ENCODE measurements around the gene TTC12. TPM values are rescaled to one million over a fixed set of nuclear protein-coding genes. Genes with fewer than 3 reads are reported as not detected.

The TTC12 gene
- total and polyA plus RNA-seq, 2 of the 8 experiments (the other 6 are each of a cell fraction or from before 2014, with no cell fraction given) = 4.7 to 9.0 TPM

DNA sequence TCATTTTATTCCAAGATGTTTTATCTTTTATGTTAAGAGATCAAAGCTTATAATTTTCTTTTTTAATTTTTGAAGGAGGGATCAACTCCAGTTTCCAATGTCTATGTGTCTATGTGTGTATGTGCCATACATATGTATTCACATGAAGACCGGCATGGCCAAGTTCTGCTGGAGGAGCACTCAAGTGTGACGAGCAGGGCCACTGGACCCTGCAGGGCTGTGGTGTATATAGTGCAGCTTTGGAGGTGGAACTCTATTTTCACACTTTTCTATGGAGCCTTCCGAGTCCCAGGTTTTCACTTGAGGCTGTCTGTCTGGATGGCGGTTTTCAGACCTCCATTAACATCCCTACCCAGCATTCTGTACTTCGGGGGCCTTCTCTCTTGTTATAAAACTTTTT, 36.5 kb upstream of the TTC12 start:
- H3K4me2 ChIP-seq (ENCODE audit: insufficient read depth in 1 of 2, low read depth in 2 of 2, low read length in 2 of 2) = no peak overlapping the region
- no peak overlapping the region for H2BK15ac ChIP-seq (ENCODE audit: low read length)
- H3K56ac ChIP-seq (replicated peaks; ENCODE audit: insufficient read length, low read depth, low read length) = no peak overlapping the region
- no peak overlapping the region for H3K27ac ChIP-seq (ENCODE audit: low read depth, low read length)
- H4K8ac ChIP-seq (ENCODE audit: extremely low read depth, insufficient read depth, low read length) = no peak overlapping the region; the same call in 1 of the 2 replicates
- no peak overlapping the region for H3K9ac ChIP-seq (replicated peaks in 1 of 4; ENCODE audit: extremely low read depth in 1 of 4, low read depth in 3 of 4, low read length in 3 of 4)
- H3K9me3 ChIP-seq (ENCODE audit: insufficient read depth in 2 of 2, low read depth in 1 of 2, low read length in 1 of 2) = no peaks in the 10 kb centered on the region
- no peaks in the 10 kb centered on the region for H3K27me3 ChIP-seq (replicated peaks in 1 of 4; ENCODE audit: control insufficient read depth in 3 of 4, extremely low read depth in 1 of 4, insufficient read depth in 3 of 4, low read length in 3 of 4)
- FAIRE-seq (no peak), DNase-seq (ENCODE audit: low read depth in 1 of 2, low spot score in 2 of 2) (no peak)
- no peaks in the 10 kb centered on the region for H4K20me1 ChIP-seq (replicated peaks in 1 of 2; ENCODE audit: control insufficient read depth in 1 of 2, insufficient read depth in 2 of 2, low read length in 2 of 2)
- no peaks in the 10 kb centered on the region for H3K79me1 ChIP-seq (ENCODE audit: low read depth, low read length)
- H2AFZ ChIP-seq (ENCODE audit: low read length) = no peak overlapping the region
- no peak overlapping the region for H2BK120ac ChIP-seq (replicated peaks; ENCODE audit: low read depth, low read length)
- no peaks in the 10 kb centered on the region for H3K36me3 ChIP-seq (ENCODE audit: control insufficient read depth in 2 of 4, insufficient read depth in 4 of 4, low read length in 3 of 4)
- no peak overlapping the region for H2BK5ac ChIP-seq (ENCODE audit: low read depth, low read length)
- CTCF ChIA-PET (ENCODE audit: partially characterized antibody) = no interaction called here
- H3K23ac ChIP-seq (ENCODE audit: insufficient read length) = no peak overlapping the region
- H2BK12ac ChIP-seq (ENCODE audit: low read depth, low read length) = no peak overlapping the region
- H3K4me1 ChIP-seq (replicated peaks in 1 of 4; ENCODE audit: control insufficient read depth in 3 of 4, insufficient read depth in 4 of 4, low read length in 3 of 4) = no peaks in the 10 kb centered on the region
- H2AK5ac ChIP-seq (ENCODE audit: low read depth, low read length) = no peak overlapping the region
- H4K91ac ChIP-seq (replicated peaks; ENCODE audit: insufficient read length, low read length) = no peak overlapping the region
- H3K4me3 ChIP-seq (ENCODE audit: extremely low read depth in 1 of 4, insufficient read depth in 2 of 4, low read depth in 3 of 4, low read length in 4 of 4) = no peak overlapping the region
- no peaks in the 10 kb centered on the region for H3K23me2 ChIP-seq (ENCODE audit: low read depth, low read length)
- 94% methylated on average over 5 of the region's 5 CpGs; no CpG with 5 or more reads in 1 of the 2 experiments for WGBS, 2 experiments (ENCODE audit: extremely low coverage in 1 of 2, insufficient coverage in 1 of 2, insufficient read length in 1 of 2, insufficient replicate concordance in 2 of 2, low coverage in 1 of 2, low lambda C conversion rate in 2 of 2, missing lambda C conversion rate in 1 of 2)
- H3K14ac ChIP-seq (ENCODE audit: insufficient read length) = no peak overlapping the region
- H4K5ac ChIP-seq (ENCODE audit: insufficient read length, low read depth, low read length) = no peak overlapping the region
- H3K18ac ChIP-seq (ENCODE audit: extremely low read depth, low read length) = no peak overlapping the region
- POLR2A ChIA-PET (ENCODE audit: partially characterized antibody) = no interaction called here
- no peak overlapping the region for H2BK20ac ChIP-seq (ENCODE audit: low read length)
- no peaks in the 10 kb centered on the region for H3K79me2 ChIP-seq (ENCODE audit: control insufficient read depth in 1 of 2, insufficient read depth in 2 of 2, low read length in 2 of 2)
- H3K4ac ChIP-seq (replicated peaks; ENCODE audit: insufficient read length, low read depth, low read length) = no peak overlapping the region
- TF ChIP-seq BRCA1 (IDR thresholded peaks at IDR 0.05; ENCODE audit: low read depth, low read length) (no peak), YY1 (IDR thresholded peaks at IDR 0.05; ENCODE audit: low read depth, low read length) (no peak), USF2 (IDR thresholded peaks at IDR 0.05; ENCODE audit: low read length) (no peak), EGR1 (IDR thresholded peaks at IDR 0.05; ENCODE audit: borderline replicate concordance, low read depth, low read length) (no peak), SIN3A (conservative IDR thresholded peaks at IDR 0.05 in 1 of 2, IDR thresholded peaks at IDR 0.05 in 1 of 2; ENCODE audit: low read depth in 1 of 2, low read length in 2 of 2) (no peak), CTBP2 (IDR thresholded peaks at IDR 0.05; ENCODE audit: borderline replicate concordance, insufficient read depth, insufficient read length, low read length) (no peak), RXRA (IDR thresholded peaks at IDR 0.05; ENCODE audit: insufficient read depth, low read depth, low read length) (no peak), HDAC2 (IDR thresholded peaks at IDR 0.05; ENCODE audit: borderline replicate concordance in 1 of 2, low read depth in 2 of 2, low read length in 2 of 2) (no peak), EP300 (IDR thresholded peaks at IDR 0.05; ENCODE audit: borderline replicate concordance in 1 of 2, low read depth in 2 of 2, low read length in 2 of 2) (no peak), NRF1 (IDR thresholded peaks at IDR 0.05; ENCODE audit: low read depth, low read length) (no peak)
- TF ChIP-seq, protein P1, sequence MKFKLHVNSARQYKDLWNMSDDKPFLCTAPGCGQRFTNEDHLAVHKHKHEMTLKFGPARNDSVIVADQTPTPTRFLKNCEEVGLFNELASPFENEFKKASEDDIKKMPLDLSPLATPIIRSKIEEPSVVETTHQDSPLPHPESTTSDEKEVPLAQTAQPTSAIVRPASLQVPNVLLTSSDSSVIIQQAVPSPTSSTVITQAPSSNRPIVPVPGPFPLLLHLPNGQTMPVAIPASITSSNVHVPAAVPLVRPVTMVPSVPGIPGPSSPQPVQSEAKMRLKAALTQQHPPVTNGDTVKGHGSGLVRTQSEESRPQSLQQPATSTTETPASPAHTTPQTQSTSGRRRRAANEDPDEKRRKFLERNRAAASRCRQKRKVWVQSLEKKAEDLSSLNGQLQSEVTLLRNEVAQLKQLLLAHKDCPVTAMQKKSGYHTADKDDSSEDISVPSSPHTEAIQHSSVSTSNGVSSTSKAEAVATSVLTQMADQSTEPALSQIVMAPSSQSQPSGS (IDR thresholded peaks at IDR 0.05; ENCODE audit: low read length) = no peak
